H1 (cell line): ENCODE measurements around the gene CDC42BPB. TPM values are rescaled to one million over a fixed set of nuclear protein-coding genes. Genes with fewer than 3 reads are reported as not detected.

Experiments used
- ASH2L ChIP-seq: fragments of 200-600, 300-600 bp; sonication (generic); IDR thresholded peaks from one replicate; pipeline ENCODE4 v1.7.1; 2017; ENCODE audit warnings: low read length
- EP300 ChIP-seq, 2 experiments: IDR thresholded peaks; 1 replicate in 1 of 2; 2 replicates in 1 of 2; pipeline ENCODE4 v1.6.1; 2011 to 2012; ENCODE audit warnings: low read depth in 2 of 2, low read length in 2 of 2, mild to moderate bottlenecking in 2 of 2, borderline replicate concordance in 1 of 2, inconsistent platforms in 1 of 2, moderate library complexity in 1 of 2
- KDM4A ChIP-seq: IDR thresholded peaks from one replicate; pipeline ENCODE4 v1.7.1; 2012; ENCODE audit warnings: low read depth, mild to moderate bottlenecking, moderate library complexity, low read length, inconsistent platforms; ENCODE audit not compliant: severe bottlenecking
- NRF1 ChIP-seq: IDR thresholded peaks from 2 replicates; pipeline ENCODE4 v1.6.1; 2011; ENCODE audit warnings: mild to moderate bottlenecking, low read depth, low read length, improper control_type of control experiment
- POU5F1 ChIP-seq: IDR thresholded peaks from 2 replicates; pipeline ENCODE4 v1.6.1; 2011; ENCODE audit warnings: low read depth, mild to moderate bottlenecking, low read length, moderate library complexity
- SP2 ChIP-seq: IDR thresholded peaks from 2 replicates; pipeline ENCODE4 v1.6.1; 2012; ENCODE audit warnings: mild to moderate bottlenecking, low read length, inconsistent platforms
- USF2 ChIP-seq: IDR thresholded peaks from 2 replicates; pipeline ENCODE4 v1.6.1; 2011; ENCODE audit warnings: low read length, improper control_type of control experiment
- polyA plus RNA-seq, 7 experiments: library from polyadenylated mRNA; depleted of rRNA in 3 of 7; stranded (reverse) in 5 of 7; unstranded in 2 of 7; fragments of >200 nt in 5 of 7; fragments of 200-250 nt in 2 of 7; gene quantifications; 1 replicate in 5 of 7; 2 replicates in 1 of 7; 4 replicates in 1 of 7; pipeline versions ENCODE4 v1.2.1 to v1.2.3, GENCODE V29; 2011 to 2013; ENCODE audit warnings: missing spikeins in 2 of 7, mixed read lengths in 2 of 7
- total RNA-seq: library from RNA; stranded (reverse); fragmentation: NEBNext Ultra II Directional; extraction: Animal tissue kit (Norgen Biotek cat#: 25700); gene quantifications from 2 replicates; pipeline ENCODE4 v1.2.1, GENCODE V29; 2021

Gene CDC42BPB
- total and polyA plus RNA-seq, 2 of the 8 experiments (the other 6 are each of a cell fraction or from before 2014, with no cell fraction given): 51.2 to 88.2 TPM

- TF ChIP-seq KDM4A (no peak), ASH2L (no peak), SP2 (no peak), EP300 (IDR thresholded peaks at IDR 0.05; ENCODE audit: borderline replicate concordance in 1 of 2, low read depth in 2 of 2, low read length in 2 of 2) (no peak), NRF1 (no peak), POU5F1 (no peak), USF2 (no peak)
Observed at GRCh38 chr14:103066399-103066798, 9.1 kb upstream of the CDC42BPB start (continued).
